ENCODE measurements around the gene COIL.

COIL gene

GRCh38 chr17:56894859-56895455 lies 65.9 kb downstream of the COIL start:
- no peak for DNase-seq
- intact Hi-C loops (cut with DNase I): no loop called here

GRCh38 chr17:56893503-56893902 lies 67.3 kb downstream of the COIL start:
- intact Hi-C loops (cut with DNase I): no loop called here
- DNase-seq: peak in 1 of 42 donors; percentile 1

- no peak for DNase-seq
- intact Hi-C loops (cut with DNase I): no loop called here
Measured at GRCh38 chr17:56892333-56892732, 68.5 kb downstream of the COIL start.

GRCh38 chr17:56891751-56892150 lies 69.1 kb downstream of the COIL start:
- peak in 1 of 42 donors; percentile 0 for DNase-seq
- intact Hi-C loops (cut with DNase I): no loop called here

- intact Hi-C loops (cut with DNase I): no loop called here
- DNase-seq: peak in 14 of 42 donors; percentile 18 to 65 (median 34)
Measured at GRCh38 chr17:56890906-56891674, 69.8 kb downstream of the COIL start.

- intact Hi-C loops (cut with DNase I): no loop called here
- DNase-seq: no peak
Measured at GRCh38 chr17:56890390-56890789, 70.5 kb downstream of the COIL start.
